A549 (cell line): ENCODE data around the gene ABLIM3. TPM values are rescaled to one million over a fixed set of nuclear protein-coding genes. Genes with fewer than 3 reads are reported as not detected.

Experiments used
- ATAC-seq, 2 experiments: fragments of 200-7000 bp in 1 of 2; fragments of >200 bp in 1 of 2; cut with Nextera tagmentation in 1 of 2; cut with Tn5 transposase in 1 of 2; 3 replicates each; pipeline versions ENCODE4 v1.8.0 to v1.9.1; 2018 to 2020; ENCODE audit warnings: mild to moderate bottlenecking in 1 of 2, moderate library complexity in 1 of 2
- CTCF ChIA-PET: fragments of 300-600 bp; sonication (Branson Sonifier 250); formaldehyde crosslinking; extraction: SDS; loops from one replicate; lab custom pipeline; 2021; ENCODE audit warnings: antibody characterized with exemption, inconsistent platforms; lab: Yijun Ruan, JAX
- POLR2A ChIA-PET: fragments of 350-600 bp; formaldehyde crosslinking; extraction: SDS; loops from one replicate; lab custom pipeline; 2021; ENCODE audit warnings: antibody characterized with exemption, inconsistent platforms; lab: Yijun Ruan, JAX
- DNase-seq, 2 experiments: peaks; one replicate each; pipeline versions ENCODE4 v3.0.0 to v3.0.0-alpha.2; 2011 to 2016; ENCODE audit warnings: low read depth in 1 of 2, low spot score in 1 of 2
- FAIRE-seq: peaks from 2 replicates; lab custom pipeline; 2011; peaks lifted over from hg19 to GRCh38; lab: Jason Lieb, UNC
- H3K27ac ChIP-seq, 2 experiments: fragments of >200 bp; sonication (Bioruptor Twin); formaldehyde crosslinking; 3 replicates each; pipeline ENCODE4 v1.5.1; 2016 to 2017
- H3K4me1 ChIP-seq: fragments of >200 bp; sonication (Bioruptor Twin); formaldehyde crosslinking; 3 replicates; pipeline ENCODE4 v1.6.1; 2016
- H3K4me2 ChIP-seq: fragments of >200 bp; sonication (Bioruptor Twin); formaldehyde crosslinking; 3 replicates; pipeline ENCODE4 v1.6.1; 2016
- H3K4me3 ChIP-seq: fragments of >200 bp; sonication (Bioruptor Twin); formaldehyde crosslinking; 3 replicates; pipeline ENCODE4 v1.5.1; 2016
- H3K9me3 ChIP-seq: fragments of >200 bp; sonication (Bioruptor Twin); formaldehyde crosslinking; 3 replicates; pipeline ENCODE4 v1.6.1; 2016
- CBX2 ChIP-seq: fragments of 200-600 bp; sonication (generic); IDR thresholded peaks from 2 replicates; pipeline ENCODE4 v1.6.1; 2016; ENCODE audit warnings: low read depth, mild to moderate bottlenecking, borderline replicate concordance
- CBX8 ChIP-seq: fragments of 200-600 bp; sonication (generic); IDR thresholded peaks from 2 replicates; pipeline ENCODE4 v1.6.1; 2016
- EHF ChIP-seq: fragments of 250-450 bp; sonication (Bioruptor Pico); IDR thresholded peaks from 2 replicates; pipeline ENCODE4 v1.5.0; 2020; ENCODE audit warnings: mild to moderate bottlenecking
- FOSL2 ChIP-seq, 2 experiments: fragments of 450-650 bp in 1 of 2; fragments of >200 bp in 1 of 2; sonication (Bioruptor Twin) in 1 of 2; formaldehyde crosslinking; IDR thresholded peaks; 2 replicates each; pipeline versions ENCODE4 v1.5.0 to v1.6.1; 2016 to 2020; ENCODE audit warnings: mild to moderate bottlenecking in 1 of 2, moderate library complexity in 1 of 2
- HOXA7 ChIP-seq: fragments of 250-450 bp; sonication (Bioruptor Pico); IDR thresholded peaks from 2 replicates; pipeline ENCODE4 v1.5.0; 2020; ENCODE audit warnings: mild to moderate bottlenecking, moderate library complexity
- JUN ChIP-seq, 2 experiments: fragments of >200 bp; sonication (Bioruptor Twin); formaldehyde crosslinking; IDR thresholded peaks; 2 replicates in 1 of 2; 3 replicates in 1 of 2; pipeline ENCODE4 v1.6.1; 2016 to 2017
- KDM5A ChIP-seq: fragments of 200-600 bp; sonication (generic); IDR thresholded peaks from 2 replicates; pipeline ENCODE4 v1.6.1; 2016; ENCODE audit warnings: antibody characterized with exemption, mild to moderate bottlenecking
- PHF8 ChIP-seq: fragments of 200-600 bp; sonication (generic); IDR thresholded peaks from 2 replicates; pipeline ENCODE4 v1.6.1; 2016; ENCODE audit warnings: low read depth, mild to moderate bottlenecking, antibody characterized with exemption, moderate library complexity, borderline replicate concordance
- RARB ChIP-seq: fragments of 250-450 bp; sonication (Bioruptor Pico); IDR thresholded peaks from 2 replicates; pipeline ENCODE4 v1.8.0; 2021; ENCODE audit warnings: mild to moderate bottlenecking, moderate library complexity
- RCOR1 ChIP-seq: fragments of 150-350 bp; IDR thresholded peaks from 2 replicates; pipeline ENCODE4 v1.6.1; 2014; ENCODE audit warnings: antibody characterized with exemption, low read length, low read depth
- SMC3 ChIP-seq: fragments of >200 bp; sonication (Bioruptor Twin); formaldehyde crosslinking; IDR thresholded peaks from 3 replicates; pipeline ENCODE4 v1.6.1; 2018; ENCODE audit warnings: inconsistent platforms
- TP53 ChIP-seq: fragments of 250-450 bp; sonication (Bioruptor Pico); IDR thresholded peaks from 2 replicates; pipeline ENCODE4 v1.5.0; 2021; ENCODE audit warnings: mild to moderate bottlenecking, moderate library complexity
- ZSCAN20 ChIP-seq: fragments of 250-450 bp; sonication (Bioruptor Pico); IDR thresholded peaks from 2 replicates; pipeline ENCODE4 v1.8.0; 2022; ENCODE audit warnings: mild to moderate bottlenecking, moderate library complexity
- WGBS: methylation state at CpG from one replicate; pipeline ENCODE4 v1.1.6; 2017; ENCODE audit errors: missing lambda C conversion rate; 5-methylcytosine and 5-hydroxymethylcytosine counted together
- polyA plus RNA-seq, 4 experiments: library from polyadenylated mRNA; depleted of rRNA in 3 of 4; stranded (reverse); fragments of >200 nt; fragmentation: RNase III in 1 of 4; extraction: RNeasy Plus Mini Kit Qiagen cat#74134 plus additional on column Dnase treatment in 1 of 4; gene quantifications; 2 replicates in 3 of 4; 3 replicates in 1 of 4; pipeline ENCODE4 v1.2.3, GENCODE V29; 2011 to 2017
- TF ChIP-seq, protein P1 (sequence below): fragments of 200-600 bp; sonication (generic); IDR thresholded peaks from 2 replicates; pipeline ENCODE4 v1.6.1; 2016; ENCODE audit warnings: antibody characterized with exemption, mild to moderate bottlenecking, moderate library complexity
- TF ChIP-seq, protein P2 (sequence below): fragments of 250-450 bp; sonication (Bioruptor Pico); IDR thresholded peaks from 2 replicates; pipeline ENCODE4 v1.5.0; 2021; ENCODE audit warnings: mild to moderate bottlenecking, moderate library complexity, borderline replicate concordance
- TF ChIP-seq, protein P3 (sequence below): fragments of >200 bp; sonication (Bioruptor Twin); formaldehyde crosslinking; IDR thresholded peaks from 3 replicates; pipeline ENCODE4 v1.5.1; 2016
- TF ChIP-seq, protein P4 (sequence below): fragments of 450-650 bp; IDR thresholded peaks from 2 replicates; pipeline ENCODE4 v1.6.1; 2014; ENCODE audit warnings: antibody characterized with exemption
- TF ChIP-seq, protein P5 (sequence below): fragments of 150-350 bp; IDR thresholded peaks from 2 replicates; pipeline ENCODE4 v1.6.1; 2014; ENCODE audit warnings: low read depth, mild to moderate bottlenecking, low read length
- TF ChIP-seq, protein P6 (sequence below): IDR thresholded peaks from 2 replicates; pipeline ENCODE4 v1.6.1; 2012; ENCODE audit warnings: low read depth, borderline replicate concordance

Gene ABLIM3
- polyA plus RNA-seq, 2 of the 4 experiments (the other 2 are of a cell fraction), result 2.7 to 3.0 TPM

DNA sequence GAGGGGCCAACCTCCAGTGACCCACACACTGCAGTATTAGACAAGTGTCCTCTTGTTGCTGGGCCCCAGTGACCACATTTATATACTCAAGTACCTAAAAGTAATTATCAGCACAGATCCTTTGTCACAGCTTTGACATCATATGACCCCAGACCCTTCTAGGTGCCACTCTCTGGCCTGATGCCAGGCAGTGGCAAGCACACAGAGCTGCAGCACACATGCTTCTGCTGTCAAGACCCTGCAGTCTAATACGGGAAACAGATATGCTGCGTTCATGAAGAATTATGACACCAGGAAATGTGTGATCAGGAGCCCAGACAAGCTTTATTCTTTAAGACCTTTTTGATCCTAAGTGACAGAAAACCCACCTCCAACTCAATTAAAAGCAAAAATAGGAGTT is 66.5 kb downstream of the ABLIM3 start:
- Histone ChIP-seq H3K27ac (no peak overlapping the region), H3K4me1 (no peaks in the 10 kb centered on the region), H3K4me3 (no peak overlapping the region), H3K4me2 (no peak overlapping the region), H3K9me3 (no peaks in the 10 kb centered on the region)
- POLR2A ChIA-PET, result no interaction called here
- FAIRE-seq (no peak), DNase-seq (no peak), ATAC-seq (no peak)
- 89% methylated on average over 2 of the region's 2 CpGs for WGBS
- TF ChIP-seq EHF (CRISPR knock-in tag), result no peak
- no peak for TF ChIP-seq HOXA7 (CRISPR knock-in tag)
- no peak for TF ChIP-seq KDM5A
- TF ChIP-seq, protein P1, sequence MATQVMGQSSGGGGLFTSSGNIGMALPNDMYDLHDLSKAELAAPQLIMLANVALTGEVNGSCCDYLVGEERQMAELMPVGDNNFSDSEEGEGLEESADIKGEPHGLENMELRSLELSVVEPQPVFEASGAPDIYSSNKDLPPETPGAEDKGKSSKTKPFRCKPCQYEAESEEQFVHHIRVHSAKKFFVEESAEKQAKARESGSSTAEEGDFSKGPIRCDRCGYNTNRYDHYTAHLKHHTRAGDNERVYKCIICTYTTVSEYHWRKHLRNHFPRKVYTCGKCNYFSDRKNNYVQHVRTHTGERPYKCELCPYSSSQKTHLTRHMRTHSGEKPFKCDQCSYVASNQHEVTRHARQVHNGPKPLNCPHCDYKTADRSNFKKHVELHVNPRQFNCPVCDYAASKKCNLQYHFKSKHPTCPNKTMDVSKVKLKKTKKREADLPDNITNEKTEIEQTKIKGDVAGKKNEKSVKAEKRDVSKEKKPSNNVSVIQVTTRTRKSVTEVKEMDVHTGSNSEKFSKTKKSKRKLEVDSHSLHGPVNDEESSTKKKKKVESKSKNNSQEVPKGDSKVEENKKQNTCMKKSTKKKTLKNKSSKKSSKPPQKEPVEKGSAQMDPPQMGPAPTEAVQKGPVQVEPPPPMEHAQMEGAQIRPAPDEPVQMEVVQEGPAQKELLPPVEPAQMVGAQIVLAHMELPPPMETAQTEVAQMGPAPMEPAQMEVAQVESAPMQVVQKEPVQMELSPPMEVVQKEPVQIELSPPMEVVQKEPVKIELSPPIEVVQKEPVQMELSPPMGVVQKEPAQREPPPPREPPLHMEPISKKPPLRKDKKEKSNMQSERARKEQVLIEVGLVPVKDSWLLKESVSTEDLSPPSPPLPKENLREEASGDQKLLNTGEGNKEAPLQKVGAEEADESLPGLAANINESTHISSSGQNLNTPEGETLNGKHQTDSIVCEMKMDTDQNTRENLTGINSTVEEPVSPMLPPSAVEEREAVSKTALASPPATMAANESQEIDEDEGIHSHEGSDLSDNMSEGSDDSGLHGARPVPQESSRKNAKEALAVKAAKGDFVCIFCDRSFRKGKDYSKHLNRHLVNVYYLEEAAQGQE, result no peak
- CTCF ChIA-PET, result no interaction called here

DNA sequence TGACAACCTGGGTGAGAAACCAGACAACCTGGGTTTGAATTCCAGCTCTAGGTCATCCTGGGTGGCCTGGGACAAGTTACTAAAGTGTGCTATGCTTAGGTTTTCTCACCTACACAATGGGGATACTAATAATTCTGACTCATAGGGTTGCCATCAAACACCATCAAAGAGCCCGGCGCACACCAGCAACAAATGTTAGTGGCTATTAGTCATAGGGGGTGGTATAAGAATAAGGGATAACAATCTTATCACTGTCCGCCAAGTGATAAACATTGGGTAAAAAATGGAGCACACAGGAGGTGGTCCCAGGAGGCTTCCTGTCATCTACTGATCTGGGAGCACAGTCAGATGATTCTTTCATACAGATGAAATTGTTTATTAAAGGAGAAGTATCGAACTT is 68.9 kb downstream of the ABLIM3 start:
- DNase-seq, result peak in 1 of 2 experiments; percentile 15
- POLR2A ChIA-PET, result no interaction called here
- FAIRE-seq, result no peak
- CTCF ChIA-PET, result interaction anchor here (2.6 kb wide), 1 partner anchor 69 kb away, joined by 8 read pairs; the partner anchor contains the start of gene ABLIM3
- Histone ChIP-seq H3K27ac (no peak overlapping the region), H3K9me3 (no peaks in the 10 kb centered on the region)
- no peak for ATAC-seq
- TF ChIP-seq CBX2, result no peak
- TF ChIP-seq, protein P1, result no peak
- no peak for TF ChIP-seq RARB (CRISPR knock-in tag)
- no peak for TF ChIP-seq TP53 (CRISPR knock-in tag)
- TF ChIP-seq, protein P2, sequence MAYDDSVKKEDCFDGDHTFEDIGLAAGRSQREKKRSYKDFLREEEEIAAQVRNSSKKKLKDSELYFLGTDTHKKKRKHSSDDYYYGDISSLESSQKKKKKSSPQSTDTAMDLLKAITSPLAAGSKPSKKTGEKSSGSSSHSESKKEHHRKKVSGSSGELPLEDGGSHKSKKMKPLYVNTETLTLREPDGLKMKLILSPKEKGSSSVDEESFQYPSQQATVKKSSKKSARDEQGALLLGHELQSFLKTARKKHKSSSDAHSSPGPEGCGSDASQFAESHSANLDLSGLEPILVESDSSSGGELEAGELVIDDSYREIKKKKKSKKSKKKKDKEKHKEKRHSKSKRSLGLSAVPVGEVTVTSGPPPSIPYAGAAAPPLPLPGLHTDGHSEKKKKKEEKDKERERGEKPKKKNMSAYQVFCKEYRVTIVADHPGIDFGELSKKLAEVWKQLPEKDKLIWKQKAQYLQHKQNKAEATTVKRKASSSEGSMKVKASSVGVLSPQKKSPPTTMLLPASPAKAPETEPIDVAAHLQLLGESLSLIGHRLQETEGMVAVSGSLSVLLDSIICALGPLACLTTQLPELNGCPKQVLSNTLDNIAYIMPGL (CRISPR knock-in tag), result no peak
- TF ChIP-seq FOSL2 (IDR thresholded peaks at IDR 0.05), result no peak
- TF ChIP-seq FOSL2 (CRISPR knock-in tag; IDR thresholded peaks at IDR 0.05), result no peak
- no peak for TF ChIP-seq PHF8
- no peak for TF ChIP-seq RCOR1
- TF ChIP-seq, protein P3, sequence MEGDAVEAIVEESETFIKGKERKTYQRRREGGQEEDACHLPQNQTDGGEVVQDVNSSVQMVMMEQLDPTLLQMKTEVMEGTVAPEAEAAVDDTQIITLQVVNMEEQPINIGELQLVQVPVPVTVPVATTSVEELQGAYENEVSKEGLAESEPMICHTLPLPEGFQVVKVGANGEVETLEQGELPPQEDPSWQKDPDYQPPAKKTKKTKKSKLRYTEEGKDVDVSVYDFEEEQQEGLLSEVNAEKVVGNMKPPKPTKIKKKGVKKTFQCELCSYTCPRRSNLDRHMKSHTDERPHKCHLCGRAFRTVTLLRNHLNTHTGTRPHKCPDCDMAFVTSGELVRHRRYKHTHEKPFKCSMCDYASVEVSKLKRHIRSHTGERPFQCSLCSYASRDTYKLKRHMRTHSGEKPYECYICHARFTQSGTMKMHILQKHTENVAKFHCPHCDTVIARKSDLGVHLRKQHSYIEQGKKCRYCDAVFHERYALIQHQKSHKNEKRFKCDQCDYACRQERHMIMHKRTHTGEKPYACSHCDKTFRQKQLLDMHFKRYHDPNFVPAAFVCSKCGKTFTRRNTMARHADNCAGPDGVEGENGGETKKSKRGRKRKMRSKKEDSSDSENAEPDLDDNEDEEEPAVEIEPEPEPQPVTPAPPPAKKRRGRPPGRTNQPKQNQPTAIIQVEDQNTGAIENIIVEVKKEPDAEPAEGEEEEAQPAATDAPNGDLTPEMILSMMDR, result no peak
- no peak for TF ChIP-seq SMC3
- TF ChIP-seq, protein P4, sequence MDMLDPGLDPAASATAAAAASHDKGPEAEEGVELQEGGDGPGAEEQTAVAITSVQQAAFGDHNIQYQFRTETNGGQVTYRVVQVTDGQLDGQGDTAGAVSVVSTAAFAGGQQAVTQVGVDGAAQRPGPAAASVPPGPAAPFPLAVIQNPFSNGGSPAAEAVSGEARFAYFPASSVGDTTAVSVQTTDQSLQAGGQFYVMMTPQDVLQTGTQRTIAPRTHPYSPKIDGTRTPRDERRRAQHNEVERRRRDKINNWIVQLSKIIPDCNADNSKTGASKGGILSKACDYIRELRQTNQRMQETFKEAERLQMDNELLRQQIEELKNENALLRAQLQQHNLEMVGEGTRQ, result no peak
- TF ChIP-seq, protein P5, sequence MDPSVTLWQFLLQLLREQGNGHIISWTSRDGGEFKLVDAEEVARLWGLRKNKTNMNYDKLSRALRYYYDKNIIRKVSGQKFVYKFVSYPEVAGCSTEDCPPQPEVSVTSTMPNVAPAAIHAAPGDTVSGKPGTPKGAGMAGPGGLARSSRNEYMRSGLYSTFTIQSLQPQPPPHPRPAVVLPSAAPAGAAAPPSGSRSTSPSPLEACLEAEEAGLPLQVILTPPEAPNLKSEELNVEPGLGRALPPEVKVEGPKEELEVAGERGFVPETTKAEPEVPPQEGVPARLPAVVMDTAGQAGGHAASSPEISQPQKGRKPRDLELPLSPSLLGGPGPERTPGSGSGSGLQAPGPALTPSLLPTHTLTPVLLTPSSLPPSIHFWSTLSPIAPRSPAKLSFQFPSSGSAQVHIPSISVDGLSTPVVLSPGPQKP, result no peak
- TF ChIP-seq ZSCAN20 (CRISPR knock-in tag), result no peak
- TF ChIP-seq, protein P6, sequence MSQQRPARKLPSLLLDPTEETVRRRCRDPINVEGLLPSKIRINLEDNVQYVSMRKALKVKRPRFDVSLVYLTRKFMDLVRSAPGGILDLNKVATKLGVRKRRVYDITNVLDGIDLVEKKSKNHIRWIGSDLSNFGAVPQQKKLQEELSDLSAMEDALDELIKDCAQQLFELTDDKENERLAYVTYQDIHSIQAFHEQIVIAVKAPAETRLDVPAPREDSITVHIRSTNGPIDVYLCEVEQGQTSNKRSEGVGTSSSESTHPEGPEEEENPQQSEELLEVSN, result no peak
- no peak for TF ChIP-seq CBX8
- no peak for TF ChIP-seq JUN (IDR thresholded peaks at IDR 0.05)
- TF ChIP-seq, all 56 proteins: peak for 0
- 61% methylated on average over 4 of the region's 4 CpGs for WGBS
- Histone ChIP-seq H3K4me2 (no peak overlapping the region), H3K4me1 (no peaks in the 10 kb centered on the region), H3K4me3 (no peak overlapping the region)
